DMS79 treated with DMSO at 0.1 percent for 48 hours (cell line): ENCODE data around the gene VENTX.

Source experiments
- DNase-seq: peaks from one replicate; lab custom pipeline; 2025; lab: John Stamatoyannopoulos, UW

The VENTX gene, protein sequence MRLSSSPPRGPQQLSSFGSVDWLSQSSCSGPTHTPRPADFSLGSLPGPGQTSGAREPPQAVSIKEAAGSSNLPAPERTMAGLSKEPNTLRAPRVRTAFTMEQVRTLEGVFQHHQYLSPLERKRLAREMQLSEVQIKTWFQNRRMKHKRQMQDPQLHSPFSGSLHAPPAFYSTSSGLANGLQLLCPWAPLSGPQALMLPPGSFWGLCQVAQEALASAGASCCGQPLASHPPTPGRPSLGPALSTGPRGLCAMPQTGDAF

GRCh38 chr10:133237588-133238465 lies at the start of gene VENTX:
Gene VENTX (plus strand): TSS chr10:133237855. CDS start chr10:133237915, 60 bp downstream.
- no peak for DNase-seq

DNA sequence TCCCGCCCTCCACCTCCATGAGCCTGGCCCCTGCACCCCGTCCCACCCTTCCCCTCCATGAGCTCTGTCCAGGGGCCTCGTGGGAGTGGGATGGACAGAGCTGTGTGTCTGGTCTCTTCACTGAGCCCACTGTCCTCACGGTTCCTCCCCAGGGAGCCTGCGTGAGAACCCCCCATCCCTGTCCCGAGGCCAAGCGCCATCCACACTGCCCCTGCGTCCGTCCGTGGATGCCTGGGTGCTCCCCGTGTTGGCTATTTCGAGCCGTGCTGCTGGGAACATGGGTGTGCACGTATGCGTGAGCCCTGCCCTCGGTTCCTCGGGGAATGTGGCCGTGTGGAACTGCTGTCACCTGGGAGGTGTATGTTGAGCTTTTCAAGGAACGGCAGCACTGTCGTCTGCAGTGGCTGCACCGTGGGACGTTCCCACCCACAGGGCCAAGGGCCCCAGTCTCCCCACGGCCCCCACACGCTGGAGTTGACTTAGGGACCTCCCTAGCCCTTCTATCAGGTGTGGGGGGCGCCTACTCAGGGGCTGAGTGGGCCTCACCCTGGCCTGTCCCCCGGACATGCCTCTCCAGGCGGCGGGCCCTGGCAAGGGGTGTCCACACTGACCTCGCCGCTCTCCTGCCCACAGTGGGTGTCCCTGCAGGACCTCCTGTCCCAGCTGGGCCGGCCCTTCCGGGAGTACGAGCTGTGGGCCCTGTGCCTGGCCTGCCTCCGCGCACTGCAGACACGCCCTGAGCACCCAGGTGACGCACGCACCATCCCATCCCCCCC lies 49.6 kb upstream of the VENTX start:
- DNase-seq = no peak

GRCh38 chr10:133189256-133189655 lies 48.4 kb upstream of the VENTX start:
- no peak for DNase-seq

DNA sequence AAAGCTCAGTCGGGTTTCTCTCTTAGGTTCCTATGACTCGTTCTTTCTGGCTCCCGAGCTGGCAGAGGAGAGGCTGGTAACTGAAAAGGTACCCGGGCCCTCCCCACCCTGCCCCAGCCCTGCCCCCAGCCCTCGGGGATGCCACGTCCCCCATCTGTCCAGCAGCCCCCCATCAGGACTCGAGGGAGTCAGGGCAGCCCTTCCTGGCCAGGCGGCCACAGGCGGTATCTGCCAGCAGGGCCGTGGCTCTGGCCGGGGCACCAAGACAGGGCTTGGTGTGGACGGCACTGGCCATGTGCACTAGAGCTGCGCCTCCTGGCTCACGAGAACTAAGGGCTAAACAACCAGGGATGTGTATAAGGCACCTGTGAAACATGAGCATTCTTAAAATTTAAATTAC lies 47.9 kb upstream of the VENTX start:
- DNase-seq = no peak

DNA sequence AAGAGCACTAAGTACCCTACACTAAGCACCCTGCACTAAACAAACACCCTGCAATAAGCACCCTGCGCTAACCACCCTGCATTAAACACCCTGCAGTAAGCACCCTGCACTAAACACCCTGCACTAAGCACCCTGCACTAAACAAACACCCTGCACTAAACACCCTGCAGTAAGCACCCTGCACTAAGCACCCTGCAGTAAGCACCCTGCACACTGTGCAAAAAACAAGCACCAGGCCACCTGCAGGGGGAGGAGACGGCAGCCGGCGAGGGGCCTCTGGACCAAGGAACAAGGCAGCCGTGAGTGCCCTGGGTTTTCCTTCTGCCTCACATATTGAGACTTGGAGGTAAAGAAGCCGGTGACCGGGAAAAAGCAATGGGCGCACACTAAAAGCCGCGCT lies 47.4 kb upstream of the VENTX start:
- no peak for DNase-seq

DNA sequence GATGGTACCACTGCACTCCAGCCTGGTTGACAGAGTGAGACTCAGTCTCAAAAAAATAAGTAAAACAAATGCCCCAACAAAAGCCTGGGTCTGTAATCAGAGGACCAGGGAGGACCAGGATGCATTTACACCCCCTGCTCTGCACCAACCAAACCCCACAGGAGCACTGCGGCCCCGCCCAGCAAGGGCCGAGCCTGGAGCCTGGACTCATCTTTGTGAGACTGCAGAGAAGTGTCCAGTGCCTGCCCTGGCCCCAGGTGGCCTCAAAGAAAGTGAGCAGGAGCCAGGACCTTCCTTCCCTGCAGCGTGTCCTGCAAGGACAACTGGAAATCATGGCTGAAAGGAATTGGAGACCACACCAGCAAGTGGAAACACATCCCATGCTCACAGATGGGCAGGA lies 46.0 kb upstream of the VENTX start:
- no peak for DNase-seq

DNA sequence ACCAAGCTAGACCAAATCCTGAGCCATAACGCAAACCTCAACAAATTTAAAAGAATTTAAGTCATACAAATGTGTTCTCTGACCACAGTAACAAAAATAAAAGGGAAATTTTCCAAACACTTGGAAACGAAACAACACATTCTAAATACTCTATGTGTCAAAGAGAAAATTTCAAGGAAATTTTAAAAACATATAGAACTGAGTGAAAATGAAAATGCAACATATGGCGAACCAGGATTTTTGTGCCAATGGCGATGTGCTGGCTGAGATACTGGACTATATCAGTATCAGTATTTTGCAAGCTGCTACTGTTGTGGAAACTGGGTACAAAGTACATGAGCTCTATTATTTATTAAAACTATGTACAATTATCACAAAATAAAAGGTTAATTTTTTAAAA lies 43.5 kb upstream of the VENTX start:
- DNase-seq = no peak

DNA sequence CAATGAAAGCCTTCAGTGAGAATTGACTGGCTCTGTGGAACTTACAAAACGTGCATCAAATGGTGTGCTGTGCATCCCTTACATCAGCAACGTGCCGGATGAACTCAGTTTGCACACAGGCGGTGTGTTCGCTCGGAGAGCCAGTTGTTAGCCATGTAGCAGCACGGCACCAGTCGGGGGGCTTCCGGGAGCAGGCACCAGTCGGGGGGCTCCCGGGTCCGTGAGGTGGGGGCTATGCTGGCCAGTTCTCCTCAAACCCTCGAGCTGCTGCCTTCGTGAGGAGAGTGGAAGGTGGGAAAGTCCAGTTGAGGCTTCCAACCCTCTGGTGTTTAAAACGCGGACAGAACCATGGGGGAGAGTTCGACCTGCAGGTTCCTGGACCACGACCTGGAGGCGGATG lies 42.6 kb upstream of the VENTX start:
- no peak for DNase-seq

DNA sequence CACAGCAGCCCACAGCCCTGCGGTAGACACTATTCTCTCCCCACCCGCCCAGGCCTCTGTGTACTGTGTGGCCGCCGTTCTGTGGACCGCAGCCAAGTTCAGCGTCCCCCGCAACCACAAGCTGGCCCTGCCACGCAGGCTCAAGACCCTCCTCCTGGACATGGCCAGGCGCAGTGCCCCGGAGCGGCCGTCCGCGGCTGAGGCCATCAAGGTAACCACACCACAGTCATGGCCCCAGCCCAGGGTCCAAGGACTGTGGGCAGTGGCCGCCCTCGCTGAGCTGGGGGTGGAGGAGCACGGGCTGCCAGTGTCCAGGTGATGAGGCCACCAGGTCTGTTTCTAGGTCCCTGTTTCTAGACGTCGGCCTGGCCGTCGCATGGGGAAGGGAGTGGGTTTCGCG lies 42.0 kb upstream of the VENTX start:
- no peak for DNase-seq

DNA sequence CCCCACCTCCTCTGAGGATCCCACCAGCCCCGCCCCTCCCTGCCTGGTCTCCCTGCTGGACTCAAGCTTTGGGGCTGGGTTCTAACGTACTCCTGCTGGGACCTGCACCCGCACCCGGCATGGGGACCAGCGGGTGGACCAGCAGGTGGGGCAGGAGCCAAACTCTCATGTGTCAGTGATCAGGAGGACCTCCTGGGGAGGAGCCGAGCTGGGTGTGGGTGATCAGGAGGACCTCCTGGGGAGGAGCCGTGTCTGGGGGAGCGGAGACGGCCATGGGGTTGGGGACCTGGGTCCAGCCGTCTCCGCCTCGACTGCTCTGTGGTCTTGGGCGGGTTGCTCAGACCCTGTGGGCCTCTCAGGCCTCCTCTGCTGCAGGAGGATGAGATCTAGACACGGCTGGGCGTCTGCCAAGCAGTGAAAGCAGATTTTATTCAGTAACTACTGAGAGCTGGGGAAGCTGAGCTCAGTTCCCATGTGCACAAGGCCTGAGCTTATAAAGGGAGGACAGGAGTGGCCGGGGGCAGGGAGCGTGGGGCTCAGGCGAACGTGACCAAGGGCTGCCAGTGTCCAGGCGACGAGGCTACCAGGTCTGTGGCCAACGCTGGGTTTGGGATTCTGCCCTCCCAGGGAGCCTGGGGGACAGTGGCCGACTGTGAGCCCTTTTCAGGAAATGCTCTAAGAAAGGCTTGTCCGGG lies 41.3 kb upstream of the VENTX start:
- DNase-seq = no peak

DNA sequence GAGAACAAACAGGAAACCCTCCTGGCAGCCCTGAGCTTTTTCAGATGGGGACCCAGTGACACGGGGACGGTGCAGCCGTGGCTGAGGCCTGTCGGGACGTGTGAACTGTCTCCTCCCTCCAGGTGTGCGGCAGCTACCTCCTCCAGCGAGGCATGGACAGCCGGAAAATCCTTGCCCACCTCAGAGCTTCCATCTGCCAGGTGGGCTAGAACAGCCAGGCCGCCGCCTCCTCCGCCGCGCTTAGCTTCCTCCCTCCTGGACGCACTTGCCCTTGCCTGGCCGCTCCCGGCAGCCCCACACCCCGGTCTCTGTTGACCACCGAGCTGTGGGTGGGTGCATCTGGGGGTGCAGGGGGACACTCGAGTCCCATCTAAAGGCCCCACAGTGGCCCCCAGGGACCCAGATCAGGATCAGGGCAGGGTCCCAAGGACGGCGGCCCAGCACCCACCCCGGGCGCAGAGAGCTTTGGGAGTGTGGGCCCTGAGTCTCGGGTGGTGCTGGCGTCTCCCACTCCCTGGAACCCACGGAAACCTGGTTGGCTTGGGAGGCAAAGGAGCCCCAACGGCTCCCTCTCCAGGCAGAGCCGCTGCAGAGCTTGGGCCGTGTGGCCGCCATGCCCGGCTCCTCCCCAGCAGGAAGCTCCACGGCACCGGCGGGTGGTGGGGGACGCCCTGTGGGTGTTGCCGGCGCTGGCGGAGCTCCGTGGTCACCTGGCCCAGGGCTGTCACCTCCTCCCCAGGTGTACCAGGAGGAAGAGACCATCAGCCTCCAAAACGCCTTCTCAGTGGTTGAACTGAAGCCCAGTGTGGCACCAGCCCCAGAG lies 40.5 kb upstream of the VENTX start:
- DNase-seq = no peak

- DNase-seq = no peak
Observed at GRCh38 chr10:133197786-133198185, 39.9 kb upstream of the VENTX start.

DNA sequence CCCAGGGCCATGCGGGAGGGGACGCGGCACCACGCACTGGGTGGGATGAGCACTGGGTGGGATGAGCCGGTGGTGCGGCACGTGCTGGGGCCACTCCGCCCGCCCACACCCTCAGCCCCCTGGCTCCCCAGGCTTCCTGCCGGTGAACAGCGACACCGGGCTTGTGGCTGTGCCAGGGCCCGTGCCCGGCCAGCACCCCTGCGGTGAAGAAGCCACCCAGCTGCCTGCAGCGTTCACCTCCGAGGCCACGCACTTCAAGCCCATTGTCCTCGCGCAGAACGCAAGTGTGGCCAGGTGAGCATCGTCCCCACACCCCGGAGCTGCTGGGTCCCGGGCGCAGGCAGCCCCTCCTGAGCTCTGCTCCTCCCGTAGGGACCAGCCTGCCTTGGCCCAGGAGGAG lies 39.4 kb upstream of the VENTX start:
- DNase-seq = no peak

- no peak for DNase-seq
Observed at GRCh38 chr10:133198621-133199487, 38.8 kb upstream of the VENTX start.

DNA sequence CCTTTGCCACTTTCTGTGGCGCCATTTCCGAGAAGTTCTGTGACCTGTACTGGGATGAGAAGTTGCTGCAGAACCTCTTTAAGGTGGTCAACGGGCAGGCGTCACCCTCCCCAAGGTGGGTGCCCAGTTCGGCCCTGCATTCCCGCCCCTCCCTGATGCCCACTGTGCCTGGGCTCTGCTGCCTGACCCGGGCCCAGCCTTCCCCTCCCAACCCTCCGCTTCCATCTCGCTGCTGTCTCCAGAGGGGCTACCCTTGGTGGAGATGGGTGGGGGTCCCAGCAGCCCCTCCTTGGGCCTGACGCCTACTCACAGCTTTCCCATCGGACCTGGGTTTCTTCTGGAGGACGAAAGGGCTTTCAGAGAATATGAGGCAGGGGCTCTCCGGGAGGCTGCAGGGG lies 38.2 kb upstream of the VENTX start:
- DNase-seq = no peak

- no peak for DNase-seq
Observed at GRCh38 chr10:133199992-133200611, 37.6 kb upstream of the VENTX start.

DNA sequence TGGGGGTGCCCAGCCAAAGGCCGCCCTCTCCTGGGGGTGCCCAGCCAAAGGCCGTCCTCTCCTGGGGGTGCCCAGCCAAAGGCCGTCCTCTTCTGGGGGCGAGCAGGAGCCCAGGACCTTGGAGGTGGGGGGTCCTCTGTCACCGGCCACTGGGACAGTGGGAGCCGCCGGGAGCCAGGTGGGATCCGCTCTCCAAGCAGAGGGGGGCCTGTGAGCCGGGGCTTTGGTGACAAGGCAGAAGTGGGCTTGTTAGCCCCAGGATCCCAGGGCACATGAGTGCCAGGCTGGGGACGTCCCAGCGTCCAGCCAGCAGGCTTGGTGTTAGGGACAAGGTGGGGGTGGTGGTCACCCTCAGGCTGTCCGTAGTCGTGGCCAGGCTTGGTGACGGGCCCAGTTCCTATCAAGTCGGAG lies 37.0 kb upstream of the VENTX start:
- no peak for DNase-seq

DNA sequence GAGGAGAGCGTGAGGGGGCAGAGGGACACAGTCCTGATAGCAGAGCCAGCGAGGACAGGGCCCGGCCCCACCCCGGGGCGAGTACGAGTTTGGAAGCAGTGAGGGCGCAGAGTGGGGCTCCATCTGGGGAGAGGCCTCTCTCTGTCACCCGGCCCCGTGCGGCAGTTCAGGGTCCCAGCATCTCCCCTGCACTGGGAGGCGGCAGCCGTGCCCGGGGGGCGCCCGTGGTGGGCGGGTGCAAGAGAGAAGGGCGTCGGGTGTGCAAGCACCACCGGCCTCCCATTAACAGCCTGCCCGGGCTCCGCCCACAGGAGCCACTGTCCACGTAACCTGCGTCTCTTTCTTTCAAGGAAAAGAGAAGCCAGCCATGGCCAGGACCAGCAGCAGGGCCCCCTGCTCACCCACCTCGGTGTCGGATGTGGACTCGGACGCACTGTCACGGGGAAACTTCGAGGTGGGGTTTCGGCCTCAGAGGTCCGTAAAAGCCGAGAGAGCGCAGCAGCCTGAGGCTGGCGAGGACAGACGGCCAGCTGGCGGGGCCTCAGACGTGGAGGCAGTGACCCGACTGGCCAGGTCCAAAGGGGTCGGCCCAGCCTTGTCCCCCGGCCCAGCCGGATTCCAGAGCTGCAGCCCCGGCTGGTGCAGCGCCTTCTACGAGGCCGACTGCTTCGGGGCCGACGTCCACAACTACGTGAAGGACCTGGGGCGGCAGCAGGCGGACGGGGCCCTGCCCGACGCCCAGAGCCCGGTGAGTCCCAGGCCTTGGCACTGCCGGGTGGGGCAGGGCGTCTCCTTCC lies 36.3 kb upstream of the VENTX start:
- no peak for DNase-seq
